Measurements from ENCODE around the gene GPX4. TPM values are rescaled to one million over a fixed set of nuclear protein-coding genes. Genes with fewer than 3 reads are reported as not detected.

Gene GPX4
- total and polyA plus RNA-seq, 2 of the 13 experiments (the other 11 are each of a cell fraction or from before 2014, with no cell fraction given): 535 to 613 TPM

DNA sequence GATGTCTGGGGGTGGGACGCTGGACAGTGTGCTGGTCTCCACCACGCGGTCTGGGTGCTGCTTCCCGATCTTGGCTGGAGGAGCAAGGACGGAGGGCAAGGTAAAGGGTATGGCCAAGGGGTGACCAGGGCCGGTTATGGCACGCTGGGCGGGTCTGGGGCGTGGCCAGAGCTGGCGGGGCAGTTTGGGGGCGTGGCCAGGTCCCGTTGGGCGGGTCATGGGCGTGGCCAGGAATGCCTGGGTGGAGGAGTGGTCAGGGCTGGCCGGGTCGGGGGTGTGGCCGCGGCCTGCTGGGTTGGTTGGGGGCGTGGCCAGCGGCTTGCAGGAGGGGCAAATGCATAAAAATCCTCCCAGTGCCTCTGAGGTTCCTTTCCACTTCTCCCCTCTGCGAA, 19.2 kb downstream of the GPX4 start:
- Histone ChIP-seq H3K4me1 (ENCODE audit: insufficient read depth, low read length) (no peaks in the 10 kb centered on the region), H3K36me3 (replicated peaks in 1 of 2; ENCODE audit: control insufficient read depth in 1 of 2, insufficient read depth in 2 of 2, low read length in 2 of 2) (peaks cover 22 to 47% of the 10 kb centered on the region in 2 experiments; a peak in 4 of 5 replicates), H3K79me2 (ENCODE audit: insufficient read depth, low read length) (no peaks in the 10 kb centered on the region), H3K4me3 (replicated peaks in 1 of 3; ENCODE audit: insufficient read depth in 1 of 3, low read depth in 2 of 3, low read length in 3 of 3) (no peak overlapping the region), H3K27me3 (ENCODE audit: control insufficient read depth in 1 of 2, insufficient read depth in 2 of 2, low read length in 2 of 2) (no peaks in the 10 kb centered on the region), H2AFZ (ENCODE audit: low read length) (no peak overlapping the region), H3K27ac (ENCODE audit: extremely low read length, insufficient read depth, low read length) (no peak overlapping the region), H3K4me2 (ENCODE audit: low read depth, low read length) (no peak overlapping the region), H3K9ac (ENCODE audit: insufficient read depth, low read depth, low read length) (no peak overlapping the region), H4K20me1 (ENCODE audit: insufficient read depth, low read length) (no peaks in the 10 kb centered on the region), H3K9me3 (ENCODE audit: low read length) (no peaks in the 10 kb centered on the region)
- CTCF ChIA-PET (ENCODE audit: low intra/inter-chr PET ratio, low total read pairs): no interaction called here
- ATAC-seq (peak; percentile 59), FAIRE-seq (no peak), DNase-seq (ENCODE audit: low spot score) (peak; percentile 29)
- no TSS peak for BruUV-seq (replicated peaks)
- POLR2A ChIA-PET: interaction anchor here (1.2 kb wide), 1 partner anchor 9 kb away, joined by 5 read pairs; no protein-coding TSS in a partner anchor
- 72% methylated on average over 18 of the region's 21 CpGs for WGBS (ENCODE audit: low lambda C conversion rate)
- intact Hi-C loops (cut with micrococcal nuclease; ENCODE audit: unreplicated experiment) (no loop called here), in situ Hi-C loops (cut with HindIII; ENCODE audit: extremely low pct_ligation_motif_present, low pct_unique_long_range_greater_than_20kb) (no loop called here)
- TF ChIP-seq SP1 (IDR thresholded peaks at IDR 0.05) (peak; percentile 99), SP1 (CRISPR knock-in tag; IDR thresholded peaks at IDR 0.05) (peak; percentile 97), HDAC1 (CRISPR knock-in tag; IDR thresholded peaks at IDR 0.05) (no peak), ZNF841 (CRISPR knock-in tag; IDR thresholded peaks at IDR 0.05; ENCODE audit: borderline replicate concordance) (no peak), ASH2L (IDR thresholded peaks at IDR 0.05; ENCODE audit: insufficient read length, low read depth, low read length) (no peak), HNRNPL (IDR thresholded peaks at IDR 0.05; ENCODE audit: low read depth, low read length) (peak; percentile 51; the same call in 1 of the 2 replicates), HOXA7 (CRISPR knock-in tag; IDR thresholded peaks at IDR 0.05) (no peak), ZNF616 (CRISPR knock-in tag; IDR thresholded peaks at IDR 0.05; ENCODE audit: low read depth) (no peak), SP4 (CRISPR knock-in tag; IDR thresholded peaks at IDR 0.05) (peak; percentile 72), PCBP1 (IDR thresholded peaks at IDR 0.05; ENCODE audit: borderline replicate concordance, low read depth, low read length) (0 out of 2 replicates have a peak, but pooled peaks have one; percentile 64), PAWR (CRISPR knock-in tag; IDR thresholded peaks at IDR 0.05; ENCODE audit: borderline replicate concordance) (no peak), ZNF317 (CRISPR knock-in tag; IDR thresholded peaks at IDR 0.05) (no peak)
- TF ChIP-seq, protein P1, sequence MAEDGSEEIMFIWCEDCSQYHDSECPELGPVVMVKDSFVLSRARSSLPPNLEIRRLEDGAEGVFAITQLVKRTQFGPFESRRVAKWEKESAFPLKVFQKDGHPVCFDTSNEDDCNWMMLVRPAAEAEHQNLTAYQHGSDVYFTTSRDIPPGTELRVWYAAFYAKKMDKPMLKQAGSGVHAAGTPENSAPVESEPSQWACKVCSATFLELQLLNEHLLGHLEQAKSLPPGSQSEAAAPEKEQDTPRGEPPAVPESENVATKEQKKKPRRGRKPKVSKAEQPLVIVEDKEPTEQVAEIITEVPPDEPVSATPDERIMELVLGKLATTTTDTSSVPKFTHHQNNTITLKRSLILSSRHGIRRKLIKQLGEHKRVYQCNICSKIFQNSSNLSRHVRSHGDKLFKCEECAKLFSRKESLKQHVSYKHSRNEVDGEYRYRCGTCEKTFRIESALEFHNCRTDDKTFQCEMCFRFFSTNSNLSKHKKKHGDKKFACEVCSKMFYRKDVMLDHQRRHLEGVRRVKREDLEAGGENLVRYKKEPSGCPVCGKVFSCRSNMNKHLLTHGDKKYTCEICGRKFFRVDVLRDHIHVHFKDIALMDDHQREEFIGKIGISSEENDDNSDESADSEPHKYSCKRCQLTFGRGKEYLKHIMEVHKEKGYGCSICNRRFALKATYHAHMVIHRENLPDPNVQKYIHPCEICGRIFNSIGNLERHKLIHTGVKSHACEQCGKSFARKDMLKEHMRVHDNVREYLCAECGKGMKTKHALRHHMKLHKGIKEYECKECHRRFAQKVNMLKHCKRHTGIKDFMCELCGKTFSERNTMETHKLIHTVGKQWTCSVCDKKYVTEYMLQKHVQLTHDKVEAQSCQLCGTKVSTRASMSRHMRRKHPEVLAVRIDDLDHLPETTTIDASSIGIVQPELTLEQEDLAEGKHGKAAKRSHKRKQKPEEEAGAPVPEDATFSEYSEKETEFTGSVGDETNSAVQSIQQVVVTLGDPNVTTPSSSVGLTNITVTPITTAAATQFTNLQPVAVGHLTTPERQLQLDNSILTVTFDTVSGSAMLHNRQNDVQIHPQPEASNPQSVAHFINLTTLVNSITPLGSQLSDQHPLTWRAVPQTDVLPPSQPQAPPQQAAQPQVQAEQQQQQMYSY (CRISPR knock-in tag; IDR thresholded peaks at IDR 0.05): no peak
- TF ChIP-seq, protein P2, sequence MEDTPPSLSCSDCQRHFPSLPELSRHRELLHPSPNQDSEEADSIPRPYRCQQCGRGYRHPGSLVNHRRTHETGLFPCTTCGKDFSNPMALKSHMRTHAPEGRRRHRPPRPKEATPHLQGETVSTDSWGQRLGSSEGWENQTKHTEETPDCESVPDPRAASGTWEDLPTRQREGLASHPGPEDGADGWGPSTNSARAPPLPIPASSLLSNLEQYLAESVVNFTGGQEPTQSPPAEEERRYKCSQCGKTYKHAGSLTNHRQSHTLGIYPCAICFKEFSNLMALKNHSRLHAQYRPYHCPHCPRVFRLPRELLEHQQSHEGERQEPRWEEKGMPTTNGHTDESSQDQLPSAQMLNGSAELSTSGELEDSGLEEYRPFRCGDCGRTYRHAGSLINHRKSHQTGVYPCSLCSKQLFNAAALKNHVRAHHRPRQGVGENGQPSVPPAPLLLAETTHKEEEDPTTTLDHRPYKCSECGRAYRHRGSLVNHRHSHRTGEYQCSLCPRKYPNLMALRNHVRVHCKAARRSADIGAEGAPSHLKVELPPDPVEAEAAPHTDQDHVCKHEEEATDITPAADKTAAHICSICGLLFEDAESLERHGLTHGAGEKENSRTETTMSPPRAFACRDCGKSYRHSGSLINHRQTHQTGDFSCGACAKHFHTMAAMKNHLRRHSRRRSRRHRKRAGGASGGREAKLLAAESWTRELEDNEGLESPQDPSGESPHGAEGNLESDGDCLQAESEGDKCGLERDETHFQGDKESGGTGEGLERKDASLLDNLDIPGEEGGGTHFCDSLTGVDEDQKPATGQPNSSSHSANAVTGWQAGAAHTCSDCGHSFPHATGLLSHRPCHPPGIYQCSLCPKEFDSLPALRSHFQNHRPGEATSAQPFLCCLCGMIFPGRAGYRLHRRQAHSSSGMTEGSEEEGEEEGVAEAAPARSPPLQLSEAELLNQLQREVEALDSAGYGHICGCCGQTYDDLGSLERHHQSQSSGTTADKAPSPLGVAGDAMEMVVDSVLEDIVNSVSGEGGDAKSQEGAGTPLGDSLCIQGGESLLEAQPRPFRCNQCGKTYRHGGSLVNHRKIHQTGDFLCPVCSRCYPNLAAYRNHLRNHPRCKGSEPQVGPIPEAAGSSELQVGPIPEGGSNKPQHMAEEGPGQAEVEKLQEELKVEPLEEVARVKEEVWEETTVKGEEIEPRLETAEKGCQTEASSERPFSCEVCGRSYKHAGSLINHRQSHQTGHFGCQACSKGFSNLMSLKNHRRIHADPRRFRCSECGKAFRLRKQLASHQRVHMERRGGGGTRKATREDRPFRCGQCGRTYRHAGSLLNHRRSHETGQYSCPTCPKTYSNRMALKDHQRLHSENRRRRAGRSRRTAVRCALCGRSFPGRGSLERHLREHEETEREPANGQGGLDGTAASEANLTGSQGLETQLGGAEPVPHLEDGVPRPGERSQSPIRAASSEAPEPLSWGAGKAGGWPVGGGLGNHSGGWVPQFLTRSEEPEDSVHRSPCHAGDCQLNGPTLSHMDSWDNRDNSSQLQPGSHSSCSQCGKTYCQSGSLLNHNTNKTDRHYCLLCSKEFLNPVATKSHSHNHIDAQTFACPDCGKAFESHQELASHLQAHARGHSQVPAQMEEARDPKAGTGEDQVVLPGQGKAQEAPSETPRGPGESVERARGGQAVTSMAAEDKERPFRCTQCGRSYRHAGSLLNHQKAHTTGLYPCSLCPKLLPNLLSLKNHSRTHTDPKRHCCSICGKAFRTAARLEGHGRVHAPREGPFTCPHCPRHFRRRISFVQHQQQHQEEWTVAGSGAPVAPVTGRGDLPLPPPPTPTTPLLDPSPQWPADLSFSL (CRISPR knock-in tag; IDR thresholded peaks at IDR 0.05): no peak
- TF ChIP-seq, protein P3, sequence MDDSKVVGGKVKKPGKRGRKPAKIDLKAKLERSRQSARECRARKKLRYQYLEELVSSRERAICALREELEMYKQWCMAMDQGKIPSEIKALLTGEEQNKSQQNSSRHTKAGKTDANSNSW (CRISPR knock-in tag; IDR thresholded peaks at IDR 0.05; ENCODE audit: borderline replicate concordance): no peak
